NCI-H2227 treated with DMSO at 0.1 percent for 48 hours (cell line): ENCODE data around the gene SLAMF7.

Experiments used
- DNase-seq: peaks from one replicate; lab custom pipeline; 2025; lab: John Stamatoyannopoulos, UW

Gene SLAMF7

DNA sequence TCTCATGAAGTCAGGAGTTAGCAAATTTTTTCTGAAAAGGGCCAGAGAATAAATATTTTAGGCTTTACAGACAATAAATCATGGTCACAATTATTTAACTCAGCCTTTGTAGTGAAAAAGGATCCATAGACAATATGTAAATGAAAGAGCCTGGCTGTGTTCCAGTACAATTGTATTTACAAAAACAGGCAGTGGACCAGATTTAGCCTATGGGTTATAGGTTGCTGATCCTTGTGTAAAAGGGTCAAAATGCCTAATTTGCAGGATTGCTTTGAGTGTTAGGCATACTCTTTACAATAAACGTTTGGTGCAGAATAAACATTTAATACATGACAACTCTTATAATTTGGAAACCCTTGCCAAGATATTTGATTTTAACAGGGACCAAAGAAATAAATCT, 6.5 kb downstream of the SLAMF7 start:
- no peak for DNase-seq

- no peak for DNase-seq
Observed at GRCh38 chr1:160746836-160747500, 7.9 kb downstream of the SLAMF7 start.

DNA sequence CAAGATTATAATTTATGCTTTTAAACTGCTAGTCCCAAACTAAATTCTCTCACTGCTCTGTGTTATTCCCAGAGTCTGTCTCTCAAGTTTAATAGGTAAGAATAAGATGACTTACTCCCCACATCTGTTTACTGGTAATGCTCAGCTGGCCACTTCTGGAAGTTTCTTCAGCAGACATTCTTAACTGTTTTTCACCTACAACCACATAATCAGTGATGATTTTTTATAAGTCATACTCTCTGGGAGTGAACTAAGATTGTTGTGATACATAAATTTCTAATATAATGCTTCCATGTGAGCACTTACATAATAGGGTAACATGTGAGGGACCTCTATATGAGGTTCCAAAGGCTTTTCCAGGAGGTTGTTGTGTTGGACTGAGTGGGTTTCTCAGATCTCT, 8.7 kb downstream of the SLAMF7 start:
- DNase-seq = no peak

DNA sequence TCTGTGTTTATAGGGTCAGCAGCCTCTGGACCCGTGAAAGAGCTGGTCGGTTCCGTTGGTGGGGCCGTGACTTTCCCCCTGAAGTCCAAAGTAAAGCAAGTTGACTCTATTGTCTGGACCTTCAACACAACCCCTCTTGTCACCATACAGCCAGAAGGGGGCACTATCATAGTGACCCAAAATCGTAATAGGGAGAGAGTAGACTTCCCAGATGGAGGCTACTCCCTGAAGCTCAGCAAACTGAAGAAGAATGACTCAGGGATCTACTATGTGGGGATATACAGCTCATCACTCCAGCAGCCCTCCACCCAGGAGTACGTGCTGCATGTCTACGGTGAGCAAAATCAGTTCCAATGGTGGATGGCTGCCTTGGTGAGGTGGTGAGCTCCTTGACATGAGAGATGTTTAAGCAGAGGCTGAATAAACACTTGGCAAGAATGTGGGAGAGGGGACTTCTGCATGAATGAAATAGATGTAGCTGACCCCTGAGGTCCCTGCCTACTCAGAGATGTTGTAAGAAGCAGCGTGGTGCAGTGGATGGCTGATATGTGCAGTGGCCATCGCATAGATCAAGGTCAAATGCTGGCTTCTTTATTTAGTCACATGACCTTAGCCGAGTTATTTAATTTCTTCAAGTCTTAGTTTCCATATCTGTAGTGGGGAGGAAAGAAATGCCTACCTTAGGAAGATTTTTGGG, 9.3 kb downstream of the SLAMF7 start:
- no peak for DNase-seq

- no peak for DNase-seq
Observed at GRCh38 chr1:160748878-160749269, 9.8 kb downstream of the SLAMF7 start.

- DNase-seq = no peak
Observed at GRCh38 chr1:160750608-160751007, 11.6 kb downstream of the SLAMF7 start.

- DNase-seq = no peak
Observed at GRCh38 chr1:160752406-160752805, 13.4 kb downstream of the SLAMF7 start.

DNA sequence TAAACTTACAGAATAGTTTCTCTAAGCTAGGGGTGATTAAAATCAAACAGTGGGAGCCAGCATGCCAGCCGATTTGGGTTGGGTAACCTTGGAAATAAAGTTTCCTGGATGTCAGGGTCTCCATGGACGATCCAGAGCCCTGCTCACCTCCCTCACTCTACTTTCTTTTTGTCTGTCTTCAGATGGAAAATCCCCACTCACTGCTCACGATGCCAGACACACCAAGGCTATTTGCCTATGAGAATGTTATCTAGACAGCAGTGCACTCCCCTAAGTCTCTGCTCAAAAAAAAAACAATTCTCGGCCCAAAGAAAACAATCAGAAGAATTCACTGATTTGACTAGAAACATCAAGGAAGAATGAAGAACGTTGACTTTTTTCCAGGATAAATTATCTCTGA, 13.9 kb downstream of the SLAMF7 start:
- DNase-seq = no peak

GRCh38 chr1:160753594-160753993, 14.5 kb downstream of the SLAMF7 start:
- no peak for DNase-seq

GRCh38 chr1:160755461-160755860, 16.4 kb downstream of the SLAMF7 start:
- no peak for DNase-seq

DNA sequence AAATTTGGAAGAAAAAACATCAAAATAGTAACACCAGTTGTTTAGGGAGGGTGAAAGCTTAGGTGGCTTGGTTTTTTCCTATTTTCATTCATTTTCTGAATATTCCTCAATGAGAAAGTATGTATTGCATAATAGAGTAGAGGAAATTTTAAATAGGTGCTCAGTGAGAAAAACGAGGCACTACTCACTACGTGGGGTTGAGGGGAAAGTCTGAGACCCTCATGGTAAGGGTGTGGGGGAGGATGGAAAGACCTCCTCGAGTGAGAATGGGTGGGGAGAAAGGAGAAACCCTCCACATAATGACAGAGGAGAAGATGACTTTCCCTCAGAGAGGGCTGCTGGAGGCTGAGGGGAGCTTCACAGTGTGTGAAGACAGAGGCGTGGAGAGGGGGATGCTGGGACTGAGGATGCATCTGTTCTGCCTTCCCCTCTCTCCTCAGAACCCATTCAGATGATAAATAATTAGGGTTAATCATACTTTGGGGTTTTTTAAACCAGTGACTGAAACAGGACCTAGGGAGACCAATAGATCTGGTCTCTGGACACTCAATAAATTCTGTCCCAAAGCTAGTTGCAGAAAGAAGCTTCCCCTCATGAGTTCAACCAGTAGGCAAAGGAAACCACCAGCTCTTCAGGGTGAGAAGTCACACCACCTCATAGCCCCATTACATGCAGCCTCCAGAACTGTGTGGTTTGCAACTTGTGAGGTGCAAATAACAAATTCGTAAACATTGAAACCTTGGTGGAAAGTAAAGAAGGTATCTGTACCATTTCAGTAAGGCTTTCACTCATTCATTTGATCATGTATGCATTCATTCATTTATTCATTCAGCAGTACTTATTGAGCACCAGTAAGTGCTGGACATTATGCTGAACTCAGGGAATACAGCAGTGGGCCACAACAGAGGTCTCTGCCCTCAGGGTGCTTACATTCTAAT, 17.1 kb downstream of the SLAMF7 start:
- DNase-seq = no peak

GRCh38 chr1:160756849-160757201, 17.8 kb downstream of the SLAMF7 start:
- DNase-seq = no peak

DNA sequence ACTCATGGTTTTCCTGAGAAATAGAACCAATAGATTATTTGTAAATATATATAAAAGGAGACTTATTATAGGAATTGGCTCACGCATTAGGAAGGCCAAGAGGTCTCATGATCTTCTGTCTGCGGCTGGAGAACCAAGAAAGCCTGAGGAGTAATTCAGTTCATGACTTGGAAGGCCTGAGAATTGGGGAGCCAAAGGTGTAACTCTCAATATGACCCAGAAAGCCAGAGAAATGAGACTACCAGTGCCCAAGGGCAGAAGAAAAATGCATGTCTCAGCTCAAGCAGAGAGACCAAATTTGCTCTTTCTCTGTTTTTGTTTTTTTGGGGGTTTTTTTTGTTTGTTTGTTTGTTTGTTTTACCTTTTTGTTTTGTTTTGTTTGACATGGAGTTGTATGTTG, 19.5 kb downstream of the SLAMF7 start:
- no peak for DNase-seq

GRCh38 chr1:160759740-160760139, 20.7 kb downstream of the SLAMF7 start:
- no peak for DNase-seq

- no peak for DNase-seq
Observed at GRCh38 chr1:160761046-160761445, 22.0 kb downstream of the SLAMF7 start.

DNA sequence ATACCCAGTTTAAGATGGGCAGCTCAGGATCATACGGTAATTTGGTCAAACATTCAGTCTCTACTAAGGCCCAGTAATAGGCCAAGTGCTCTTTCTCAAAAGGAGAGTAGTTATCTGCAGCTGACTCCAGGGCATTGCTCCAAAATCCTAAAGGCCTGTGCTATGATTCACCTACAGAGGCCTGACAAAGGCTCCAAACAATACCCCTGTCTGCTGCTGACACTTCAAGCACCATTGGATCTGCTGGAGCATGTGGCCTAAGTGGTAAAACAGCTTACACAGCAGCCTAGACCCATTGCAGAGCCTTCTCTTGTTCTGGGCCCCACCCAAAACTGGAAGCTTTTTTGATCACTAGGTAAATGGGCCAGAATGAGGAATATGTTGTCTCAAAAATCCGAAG, 22.8 kb downstream of the SLAMF7 start:
- no peak for DNase-seq

DNA sequence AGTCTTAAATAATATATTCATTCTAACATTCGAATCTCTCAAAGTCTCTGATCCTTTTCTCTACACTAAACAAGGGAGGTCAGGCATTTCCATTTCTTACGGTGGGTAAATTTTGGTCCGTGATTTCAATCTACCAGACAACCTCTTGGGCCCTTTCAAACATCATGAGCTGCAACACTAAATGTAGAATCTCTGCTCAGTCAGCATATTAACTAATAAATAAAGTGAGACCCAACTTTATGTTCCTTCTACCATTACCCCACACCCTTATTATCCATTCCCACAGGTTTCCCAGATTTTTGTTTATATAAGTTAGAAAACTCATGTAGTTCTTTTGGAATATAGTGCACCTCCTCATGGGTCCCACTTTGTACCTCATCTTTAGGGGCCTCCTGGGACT, 24.9 kb downstream of the SLAMF7 start:
- no peak for DNase-seq

DNA sequence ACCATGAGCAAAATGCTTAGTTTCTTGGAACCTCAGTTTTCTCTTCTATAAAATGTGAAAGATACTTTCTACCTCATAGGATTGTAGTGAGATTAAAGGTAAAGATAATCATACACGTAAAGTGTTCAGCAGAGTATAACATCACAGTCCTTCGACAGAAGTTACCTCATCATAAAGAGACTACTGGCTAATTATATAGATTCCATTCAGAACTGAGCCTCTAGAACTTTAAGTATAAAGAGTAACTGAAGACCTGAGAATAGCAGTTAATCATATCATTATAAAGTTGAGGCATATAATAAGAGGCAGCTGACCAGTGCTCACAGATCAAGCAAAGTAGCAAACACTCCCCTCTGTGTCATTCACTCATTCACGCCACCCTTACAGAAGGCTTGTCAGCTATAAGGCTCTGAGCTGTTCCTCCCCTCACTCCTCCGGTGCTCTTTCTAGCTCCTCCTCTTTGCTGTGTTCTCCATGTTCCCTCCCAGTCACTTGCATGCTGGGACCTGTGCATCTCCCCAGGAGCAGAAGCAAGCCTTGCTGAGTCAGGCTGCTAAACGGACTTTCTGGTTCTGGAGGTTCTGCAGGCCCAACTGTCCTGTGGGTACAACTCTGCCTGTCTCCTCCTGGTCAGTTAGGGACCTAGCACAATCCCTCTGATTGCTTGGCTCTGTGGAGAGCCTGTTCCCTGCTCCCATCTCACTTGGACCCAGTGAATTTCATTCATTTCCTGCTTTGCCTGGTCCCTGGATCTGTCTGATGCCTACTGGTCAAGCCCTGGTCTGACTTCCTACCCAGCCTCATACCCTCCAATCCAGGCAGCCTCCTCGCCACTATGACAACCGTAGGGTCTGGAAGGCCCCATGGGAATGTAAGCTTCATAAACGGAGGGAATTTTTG, 28.6 kb downstream of the SLAMF7 start:
- no peak for DNase-seq

- DNase-seq = no peak
Observed at GRCh38 chr1:160768295-160768657, 29.2 kb downstream of the SLAMF7 start.

GRCh38 chr1:160772331-160772730, 33.3 kb downstream of the SLAMF7 start:
- no peak for DNase-seq

DNA sequence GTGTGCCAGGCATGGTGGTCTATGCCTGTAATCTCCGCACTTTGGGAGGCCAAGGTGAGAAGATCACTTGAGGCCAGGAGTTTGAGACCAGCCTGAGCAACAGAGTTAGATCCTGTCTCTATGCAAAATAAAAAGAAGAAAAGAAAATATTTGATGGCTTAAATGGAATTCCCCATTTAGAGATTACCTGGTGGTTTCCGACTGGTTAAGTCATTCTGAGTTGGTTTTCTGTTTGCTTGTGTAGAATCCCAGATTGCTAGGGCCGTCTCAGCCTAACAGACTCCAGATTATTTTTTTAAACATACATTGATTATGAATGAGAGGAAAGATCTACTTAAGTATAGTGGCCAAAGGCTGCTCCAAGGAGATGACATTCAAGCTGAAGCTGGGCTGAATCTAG, 34.0 kb downstream of the SLAMF7 start:
- no peak for DNase-seq
